NCI-H2081 (cell line): ENCODE results near the gene SGSM1.

ENCODE experiments used
- DNase-seq, 2 experiments: peaks; one replicate each; lab custom pipeline; 2025; lab: John Stamatoyannopoulos, UW

The SGSM1 gene

DNA sequence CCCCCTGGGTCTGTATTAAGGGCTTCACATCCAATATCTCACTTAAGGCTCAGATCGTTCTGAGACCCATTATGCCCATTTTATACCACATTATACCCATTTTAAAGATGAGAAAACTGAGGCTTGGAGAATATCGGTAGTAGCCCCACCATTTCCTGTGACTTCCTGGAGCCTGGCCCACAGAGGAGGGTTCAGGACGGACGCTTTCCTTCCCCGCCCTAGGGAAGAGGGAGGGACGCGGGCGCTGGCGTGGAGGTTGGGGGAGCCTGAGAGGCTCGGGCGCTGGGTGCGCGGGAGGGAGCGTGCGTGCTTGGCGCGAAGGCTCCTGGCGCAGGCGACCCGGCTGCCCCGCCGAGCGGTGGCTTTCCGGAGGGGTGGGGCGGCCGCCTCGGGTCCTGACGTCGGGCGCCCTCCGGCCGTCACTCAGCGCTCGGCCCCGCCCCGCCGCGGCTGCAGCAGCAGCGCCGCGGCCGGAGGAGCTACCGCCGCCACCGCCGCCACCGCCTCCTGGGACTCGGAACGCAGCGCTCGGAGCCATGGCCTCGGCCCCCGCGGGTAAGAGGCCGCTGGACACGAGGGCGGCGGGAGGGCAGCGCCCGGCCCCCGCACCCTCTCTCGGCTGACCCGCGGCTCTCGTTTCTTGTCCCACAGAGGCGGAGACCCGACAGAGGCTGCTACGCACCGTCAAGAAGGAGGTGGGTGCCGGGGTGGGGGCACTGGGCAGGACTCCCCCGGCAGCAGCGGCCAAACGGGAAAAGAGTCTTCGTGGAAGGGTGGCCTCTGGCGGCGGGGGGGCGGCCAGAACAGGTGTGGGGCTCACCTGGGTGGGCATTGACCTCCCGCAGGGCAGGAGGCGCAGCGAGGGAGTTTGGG, at the start of gene SGSM1:
Gene SGSM1, plus strand, starts transcription at position 422 of the 873 bp plus-strand sequence. Its CDS starts 115 bp downstream, at position 537.
- DNase-seq: peak; percentile 57 to 81

GRCh38 chr22:24758164-24758799, 47.7 kb upstream of the SGSM1 start:
- DNase-seq: peak; percentile 18 to 28

DNA sequence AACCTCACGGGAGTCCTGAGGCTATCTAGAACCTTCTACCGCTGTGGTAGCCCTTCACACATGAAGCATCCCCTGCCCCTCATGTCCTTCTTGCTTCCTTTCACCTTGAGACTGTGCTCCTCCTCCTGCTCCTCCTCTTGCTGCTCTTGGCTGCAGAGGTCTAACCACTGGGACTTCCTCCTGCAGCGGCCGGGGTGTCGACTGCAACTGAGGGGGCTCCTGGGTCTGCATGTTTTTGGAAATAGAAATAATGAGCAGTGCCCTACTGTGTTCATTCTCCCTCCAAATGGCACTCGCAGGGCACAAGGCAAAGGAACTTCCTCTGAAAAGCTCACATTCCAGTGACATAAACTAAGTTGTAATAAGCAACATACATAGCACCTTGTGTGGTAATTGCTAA, 46.2 kb upstream of the SGSM1 start:
- no peak for DNase-seq

- no peak for DNase-seq
Measured at GRCh38 chr22:24760708-24761306, 45.2 kb upstream of the SGSM1 start.

GRCh38 chr22:24761888-24762675, 43.9 kb upstream of the SGSM1 start:
- DNase-seq: no peak

DNA sequence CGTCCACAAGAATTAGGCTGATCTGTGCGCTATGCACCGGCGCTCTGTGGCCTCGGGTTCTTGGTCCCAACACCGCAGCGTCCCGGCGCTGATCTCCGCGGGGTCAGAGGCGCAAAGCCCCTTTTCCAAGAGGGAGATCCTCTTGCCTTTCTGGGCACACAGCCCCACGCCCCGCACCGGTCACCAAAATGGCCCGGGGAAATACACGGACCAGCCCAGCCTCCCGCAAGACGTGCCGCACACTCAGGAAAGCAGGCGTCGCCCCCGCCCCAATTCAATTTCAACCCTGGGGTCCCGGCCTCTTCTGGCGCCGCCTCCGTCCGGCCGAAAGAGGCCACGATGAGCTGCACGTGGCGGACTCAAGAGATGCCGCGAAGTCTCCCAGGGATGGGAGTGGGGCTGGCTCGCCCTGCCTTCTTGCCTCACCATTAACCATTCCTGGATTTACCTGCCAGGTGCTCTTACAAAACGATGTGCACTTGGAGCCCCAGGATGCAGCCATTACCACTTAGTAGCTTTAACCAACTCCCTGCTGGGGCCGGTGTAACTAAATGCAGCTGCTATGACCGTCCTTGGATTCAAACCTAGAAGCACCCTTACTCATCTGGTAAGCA, 42.0 kb upstream of the SGSM1 start:
- DNase-seq: no peak

GRCh38 chr22:24765166-24765565, 40.8 kb upstream of the SGSM1 start:
- DNase-seq: no peak

DNA sequence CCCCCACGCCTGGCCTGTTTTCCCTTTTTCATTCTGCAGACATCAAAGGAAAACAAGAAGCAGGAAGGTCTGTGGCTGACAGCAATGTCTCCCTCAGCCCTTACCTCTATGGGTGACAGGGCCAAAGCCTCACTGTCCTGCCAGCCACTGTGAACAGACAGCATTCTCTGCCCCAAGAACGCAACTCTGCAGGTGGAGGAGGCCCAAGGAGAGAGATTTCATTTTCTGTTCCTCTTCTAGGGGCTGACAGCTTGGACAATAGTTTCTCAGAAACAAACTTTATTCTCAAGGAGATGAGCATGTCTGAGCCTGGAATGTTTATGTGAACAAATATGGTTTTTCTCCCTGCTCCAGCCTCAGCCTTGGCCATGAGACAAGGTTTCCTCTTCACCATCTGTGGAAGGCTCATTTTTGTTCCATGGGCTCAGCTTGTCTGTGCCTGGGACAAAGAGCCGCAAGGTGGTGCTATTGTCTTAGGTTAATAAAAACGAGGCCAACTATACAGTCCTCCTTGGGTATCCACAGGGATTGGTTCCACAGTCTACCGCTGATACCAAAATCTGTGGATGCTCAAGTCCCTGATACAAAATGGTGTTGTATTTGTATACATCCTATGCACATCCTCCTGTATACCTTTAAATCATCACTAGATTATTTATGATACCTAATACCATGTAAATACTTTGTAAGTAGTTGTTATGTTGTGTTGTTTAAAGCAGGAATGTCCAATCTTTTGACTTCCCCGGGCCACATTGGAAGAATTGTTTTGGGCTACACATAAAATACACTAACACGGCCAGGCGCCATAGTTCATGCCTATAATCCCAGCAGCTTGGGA, 37.3 kb upstream of the SGSM1 start:
- peak; percentile 20 to 30 for DNase-seq

DNA sequence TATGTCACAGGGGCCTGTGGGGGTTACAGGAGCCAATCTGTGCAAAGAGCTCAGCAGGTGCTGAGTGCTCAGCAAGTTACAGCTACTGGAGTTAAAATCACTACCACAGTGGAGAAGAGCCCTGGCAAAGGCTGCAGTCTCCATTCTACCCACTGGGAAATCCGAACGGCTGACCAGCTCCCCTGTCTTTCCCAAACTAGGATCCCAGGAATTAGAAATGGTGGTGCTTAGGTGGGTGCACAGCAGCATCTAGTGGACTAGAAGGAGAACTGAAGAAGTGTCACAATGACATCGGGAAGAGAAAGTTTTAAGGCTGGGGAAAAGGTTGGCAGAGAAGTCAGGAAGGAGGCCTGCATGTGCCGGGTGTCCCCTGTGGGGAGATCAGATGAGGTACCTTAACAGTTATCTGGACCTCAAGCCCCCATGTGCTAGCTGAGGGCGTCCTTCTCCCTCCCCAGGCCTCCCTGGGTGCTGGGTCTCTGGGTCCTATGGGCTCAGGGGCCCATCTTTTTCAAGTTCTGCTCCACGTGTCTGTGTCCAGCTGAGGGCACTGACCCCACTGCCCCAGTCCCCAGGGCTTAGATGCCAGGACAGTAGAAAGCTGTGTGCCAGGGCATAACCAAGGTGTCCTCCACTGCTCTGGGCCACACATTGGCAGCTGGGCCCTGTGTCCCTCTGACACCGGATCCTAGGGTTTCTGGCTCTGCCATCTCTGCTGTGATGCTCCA, 33.4 kb upstream of the SGSM1 start:
- DNase-seq: no peak

GRCh38 chr22:24775769-24776492, 30.1 kb upstream of the SGSM1 start:
- DNase-seq: no peak

DNA sequence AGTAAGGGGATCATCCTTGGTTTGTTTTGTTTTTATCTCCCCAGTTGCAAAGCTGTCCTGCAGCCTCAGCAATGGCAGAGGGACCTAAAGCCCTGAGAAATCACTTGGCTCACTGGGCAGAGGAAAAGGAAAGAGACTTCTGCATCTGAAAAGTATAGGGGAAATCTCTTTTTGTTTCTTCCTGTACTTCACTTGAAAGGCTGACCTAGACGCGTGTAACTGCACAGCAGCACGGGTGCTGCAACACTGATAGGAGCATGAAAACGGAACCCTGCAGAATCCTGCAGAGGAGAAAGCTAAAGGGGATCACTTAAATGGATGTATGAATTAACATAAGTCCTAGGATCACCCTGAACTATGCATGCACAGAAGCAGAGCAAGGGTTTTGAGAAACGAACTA, 29.5 kb upstream of the SGSM1 start:
- no peak for DNase-seq

DNA sequence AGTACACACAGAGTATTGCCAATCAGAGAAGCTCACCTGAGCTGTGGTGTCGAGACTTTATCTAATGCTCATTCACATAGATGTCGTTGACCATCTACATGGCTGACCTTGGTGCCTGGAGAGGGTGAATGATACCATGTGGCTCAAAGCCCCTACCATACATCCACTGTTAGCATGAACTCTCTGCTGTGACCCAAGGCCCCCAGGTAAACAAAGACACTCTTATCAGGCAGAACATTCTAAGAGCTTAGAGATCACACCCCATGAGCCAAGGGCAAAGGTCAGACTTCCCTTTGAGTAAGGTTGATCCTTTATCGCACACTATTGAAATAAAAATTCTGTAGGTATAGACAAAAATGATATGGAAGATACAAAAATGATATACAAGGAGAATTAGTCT, 16.5 kb upstream of the SGSM1 start:
- no peak for DNase-seq

DNA sequence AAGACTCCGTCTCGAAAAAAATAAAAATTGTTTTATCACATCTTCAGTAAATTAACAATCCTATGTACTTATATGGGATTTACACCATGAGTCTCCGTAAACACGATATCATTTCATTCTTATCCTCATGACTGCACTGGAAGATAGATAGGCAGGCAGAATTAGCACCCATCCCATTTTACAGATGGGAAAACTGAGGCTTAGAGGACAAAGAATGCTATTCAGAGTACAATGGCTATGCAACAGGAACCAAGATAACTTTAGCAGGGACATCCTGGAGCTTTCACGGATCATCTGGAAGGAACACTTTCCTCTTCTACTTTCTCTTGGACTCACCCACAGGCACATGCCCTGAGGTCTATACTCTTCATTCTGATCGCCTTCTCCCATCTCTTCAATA, 14.6 kb upstream of the SGSM1 start:
- no peak for DNase-seq

DNA sequence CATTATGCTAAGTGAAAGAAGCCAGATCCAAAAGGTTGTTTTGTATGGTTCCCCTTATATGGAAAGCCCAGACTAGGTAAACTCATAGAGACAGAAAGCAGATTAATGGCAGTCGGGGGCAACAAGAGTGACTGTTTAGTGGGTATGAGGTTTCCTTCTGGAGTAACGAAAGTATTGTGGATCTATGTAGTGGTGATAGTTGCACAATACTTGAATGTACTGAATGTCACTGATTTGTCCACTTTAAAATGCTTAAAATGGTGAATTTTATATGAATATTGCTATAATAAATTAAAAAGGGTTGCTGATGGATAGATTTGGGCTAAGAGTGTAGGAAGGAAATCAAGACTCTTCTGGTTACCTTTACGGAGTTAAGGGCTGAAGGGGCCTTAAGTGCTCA, 10.0 kb upstream of the SGSM1 start:
- no peak for DNase-seq

GRCh38 chr22:24796860-24797259, 9.2 kb upstream of the SGSM1 start:
- DNase-seq: no peak

DNA sequence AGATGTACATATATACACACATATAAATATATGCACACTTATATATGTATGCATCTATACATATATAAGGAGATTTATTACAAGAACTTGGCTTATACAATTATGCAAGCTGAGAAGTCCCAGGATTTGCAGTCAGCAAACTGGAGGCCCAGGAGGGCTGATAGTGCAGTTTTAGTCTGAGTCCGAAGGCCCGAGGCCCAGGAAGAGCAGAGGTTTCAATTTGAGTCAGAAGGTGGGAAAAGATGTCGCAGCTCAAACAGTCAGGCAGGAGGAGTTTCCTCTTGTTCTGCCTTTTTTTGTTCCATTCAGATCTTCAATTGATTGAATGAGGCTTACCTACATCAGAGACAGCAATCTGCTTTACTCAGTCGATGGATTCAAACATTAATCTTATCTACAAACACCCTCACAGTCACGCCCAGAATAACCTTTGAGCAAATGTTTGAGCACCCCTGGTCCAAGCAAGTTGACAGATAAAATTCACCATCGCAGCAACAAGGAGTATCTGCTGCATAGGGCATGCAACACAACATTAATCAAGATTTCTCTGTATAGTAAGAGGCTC, 4.0 kb upstream of the SGSM1 start:
- DNase-seq: no peak

GRCh38 chr22:24803064-24803542, 2.9 kb upstream of the SGSM1 start:
- peak; percentile 11 to 37 for DNase-seq

GRCh38 chr22:24806663-24807001, 621 bp downstream of the SGSM1 start:
- no peak for DNase-seq

- no peak for DNase-seq
Measured at GRCh38 chr22:24807284-24807950, 1.4 kb downstream of the SGSM1 start.
